ENCODE measurements around the gene PLS1.
"Not testable (repeated sequence)": the region's sequence is repeated elsewhere in the genome, so short reads cannot be mapped to it uniquely, and the experiment has no call there.

The PLS1 gene, protein sequence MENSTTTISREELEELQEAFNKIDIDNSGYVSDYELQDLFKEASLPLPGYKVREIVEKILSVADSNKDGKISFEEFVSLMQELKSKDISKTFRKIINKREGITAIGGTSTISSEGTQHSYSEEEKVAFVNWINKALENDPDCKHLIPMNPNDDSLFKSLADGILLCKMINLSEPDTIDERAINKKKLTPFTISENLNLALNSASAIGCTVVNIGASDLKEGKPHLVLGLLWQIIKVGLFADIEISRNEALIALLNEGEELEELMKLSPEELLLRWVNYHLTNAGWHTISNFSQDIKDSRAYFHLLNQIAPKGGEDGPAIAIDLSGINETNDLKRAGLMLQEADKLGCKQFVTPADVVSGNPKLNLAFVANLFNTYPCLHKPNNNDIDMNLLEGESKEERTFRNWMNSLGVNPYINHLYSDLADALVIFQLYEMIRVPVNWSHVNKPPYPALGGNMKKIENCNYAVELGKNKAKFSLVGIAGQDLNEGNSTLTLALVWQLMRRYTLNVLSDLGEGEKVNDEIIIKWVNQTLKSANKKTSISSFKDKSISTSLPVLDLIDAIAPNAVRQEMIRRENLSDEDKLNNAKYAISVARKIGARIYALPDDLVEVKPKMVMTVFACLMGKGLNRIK

GRCh38 chr3:142595951-142596725 is at the start of gene PLS1:
PLS1 (plus strand) TSS chr3:142596393; CDS start chr3:142664238, 67,845 bp downstream.
- DNase-seq (ENCODE audit: low read depth in 3 of 3): peak; percentile 68 to 73 (median 72)

GRCh38 chr3:142549986-142550385 is 46.2 kb upstream of the PLS1 start:
- DNase-seq (ENCODE audit: low read depth in 3 of 3): no peak

- not testable (repeated sequence) for DNase-seq (ENCODE audit: low read depth in 3 of 3)
These were observed 43.6 kb upstream of the PLS1 start for GRCh38 chr3:142552579-142552978.

GRCh38 chr3:142553741-142554140 is 42.5 kb upstream of the PLS1 start:
- DNase-seq (ENCODE audit: low read depth in 3 of 3): no peak

- no peak for DNase-seq (ENCODE audit: low read depth in 3 of 3)
These were observed 36.1 kb upstream of the PLS1 start for GRCh38 chr3:142560118-142560517.

DNA sequence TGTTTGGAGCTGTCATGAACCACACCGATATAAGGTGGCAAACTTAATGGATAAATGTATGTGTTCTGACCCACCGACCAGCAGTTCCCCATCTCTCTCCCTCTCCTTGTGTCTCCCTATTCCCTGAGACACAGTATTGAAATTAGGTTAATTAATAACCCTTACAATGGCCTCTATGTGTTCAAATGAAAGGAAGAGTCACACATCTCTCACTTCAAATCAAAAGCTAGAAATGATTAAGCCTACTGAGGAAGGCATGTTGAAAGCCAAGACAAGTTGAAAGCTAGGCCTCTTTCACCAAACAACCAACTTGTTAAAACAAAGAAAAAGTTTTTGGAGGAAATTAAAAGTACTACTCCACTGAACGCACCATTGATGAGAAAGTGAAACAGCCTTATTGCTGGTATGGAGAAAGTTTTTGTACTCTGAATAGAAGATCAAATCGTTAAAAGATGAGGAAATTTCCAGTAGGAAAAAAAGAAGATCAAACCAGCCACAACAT is 32.6 kb upstream of the PLS1 start:
- DNase-seq (ENCODE audit: low read depth in 3 of 3): no peak

DNA sequence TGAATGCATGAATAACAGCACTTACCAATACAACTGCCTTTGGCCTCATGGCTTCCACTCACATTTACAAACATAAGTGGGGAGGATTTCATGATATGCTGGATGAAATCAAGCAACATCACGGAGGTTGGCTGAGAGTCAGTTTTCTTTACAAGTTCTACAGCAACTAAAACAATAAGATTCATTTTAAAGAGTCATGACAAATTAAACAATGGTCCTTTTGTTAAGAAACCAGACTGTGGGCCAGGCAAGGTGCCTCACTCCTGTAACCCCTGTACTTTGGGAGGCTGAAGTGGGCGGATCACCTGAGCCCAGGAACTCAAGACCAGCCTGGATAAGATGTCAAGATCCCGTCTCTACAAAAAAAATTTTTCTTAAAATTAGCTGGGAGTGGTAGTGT is 30.1 kb upstream of the PLS1 start:
- DNase-seq (ENCODE audit: low read depth in 3 of 3): no peak

DNA sequence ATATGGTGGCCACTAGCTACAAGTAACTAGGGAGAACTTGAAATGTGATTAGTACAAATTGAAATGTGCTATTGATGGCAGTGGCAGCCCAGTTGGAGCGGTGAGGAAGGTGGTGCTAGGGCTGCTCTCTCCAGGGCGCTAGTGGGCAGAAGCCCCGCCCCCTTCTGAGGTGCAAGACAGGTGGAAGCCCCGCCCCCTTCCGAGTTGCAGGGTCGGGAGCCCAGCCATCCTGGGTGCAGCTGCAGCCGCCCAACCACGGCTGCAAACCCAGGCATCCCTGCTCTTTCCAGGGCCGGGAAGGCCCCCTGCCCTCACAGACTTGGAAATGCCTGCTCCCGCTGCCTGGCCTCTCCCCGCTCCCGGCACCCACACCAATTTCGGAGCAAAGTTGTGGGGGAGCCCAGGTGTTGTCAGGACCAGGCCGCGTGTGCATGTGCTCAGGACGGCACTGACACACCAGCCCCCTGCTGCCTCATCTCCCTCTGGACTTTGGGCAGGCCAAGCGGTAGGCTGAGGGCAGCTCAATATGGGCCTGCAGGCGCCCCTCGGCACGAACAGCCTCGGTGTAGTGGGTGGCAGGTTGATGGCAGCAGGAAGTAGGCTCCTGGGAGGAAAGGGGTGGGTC is 27.7 kb upstream of the PLS1 start:
- no peak for DNase-seq (ENCODE audit: low read depth in 3 of 3)

- not testable (repeated sequence) for DNase-seq (ENCODE audit: low read depth in 3 of 3)
These were observed 26.8 kb upstream of the PLS1 start for GRCh38 chr3:142569422-142569821.

GRCh38 chr3:142574223-142574622 is 22.0 kb upstream of the PLS1 start:
- not testable (repeated sequence) for DNase-seq (ENCODE audit: low read depth in 3 of 3)

DNA sequence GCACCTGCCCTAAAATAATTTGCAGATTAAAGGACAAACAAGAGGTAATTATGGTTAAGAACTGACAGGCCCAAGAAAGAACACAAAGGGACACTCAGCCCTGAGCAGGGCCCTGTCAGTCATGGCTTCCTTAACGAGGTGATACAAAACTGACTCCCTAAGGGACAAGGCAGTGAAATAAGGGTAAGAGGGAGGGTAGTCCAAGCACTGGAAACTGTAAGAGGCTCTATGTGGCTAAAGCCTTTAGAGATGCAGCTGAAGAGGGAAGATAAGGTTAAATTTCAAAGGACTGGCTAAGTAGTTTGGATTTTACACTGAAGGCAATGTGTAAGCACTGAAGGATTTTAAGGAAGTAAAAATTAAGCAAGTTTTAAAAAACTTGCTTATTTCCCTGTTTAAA is 21.5 kb upstream of the PLS1 start:
- DNase-seq (ENCODE audit: low read depth in 3 of 3): no peak

DNA sequence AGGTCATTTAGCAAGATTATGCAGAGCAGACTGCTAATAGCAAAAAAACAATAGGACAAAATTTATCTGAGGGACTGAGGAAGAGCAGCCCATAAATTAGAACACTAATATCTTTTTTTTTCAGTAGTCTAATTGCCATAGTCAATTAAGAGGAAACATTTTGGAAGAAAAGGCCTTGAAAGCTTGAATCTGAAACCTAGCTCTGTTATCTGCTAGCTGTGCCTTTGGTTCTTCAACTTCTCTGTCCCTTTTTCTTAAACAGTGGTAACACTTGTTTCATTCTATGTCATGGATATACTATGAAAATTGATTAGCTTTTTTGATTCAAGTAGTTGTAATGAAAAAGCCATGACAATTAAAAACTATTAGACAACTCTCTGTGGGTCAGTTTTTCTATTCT is 19.4 kb upstream of the PLS1 start:
- no peak for DNase-seq (ENCODE audit: low read depth in 3 of 3)

DNA sequence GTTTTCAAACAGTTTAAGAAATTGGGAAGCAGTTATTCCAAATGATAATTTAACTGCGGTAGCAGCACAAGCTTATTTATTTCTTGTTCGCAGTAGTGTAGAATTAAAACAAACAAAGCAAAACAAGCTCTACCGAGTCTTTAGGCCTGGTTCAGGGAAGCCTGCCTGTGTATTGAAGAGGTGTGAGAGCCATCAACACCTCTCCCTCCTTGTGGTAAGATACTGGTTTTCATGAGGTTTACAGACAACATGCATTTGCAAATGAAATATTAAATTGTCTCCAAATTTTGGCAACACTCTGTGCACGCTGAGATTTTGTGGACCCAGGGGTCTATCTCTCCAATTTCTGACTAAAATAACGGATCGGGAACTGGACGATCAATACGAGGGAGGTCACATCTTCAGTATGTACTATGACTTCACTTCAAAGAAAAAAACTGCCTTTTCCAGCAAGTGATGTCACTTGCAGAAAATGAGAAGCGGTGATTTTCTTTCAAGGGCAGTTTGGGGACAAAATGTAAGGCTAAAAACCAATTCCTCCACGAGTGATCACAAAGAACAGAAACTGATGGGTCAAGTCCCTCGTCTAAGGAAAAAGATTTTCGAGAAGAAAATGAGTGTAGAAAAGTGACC is 18.4 kb upstream of the PLS1 start:
- DNase-seq (ENCODE audit: low read depth in 3 of 3): no peak

DNA sequence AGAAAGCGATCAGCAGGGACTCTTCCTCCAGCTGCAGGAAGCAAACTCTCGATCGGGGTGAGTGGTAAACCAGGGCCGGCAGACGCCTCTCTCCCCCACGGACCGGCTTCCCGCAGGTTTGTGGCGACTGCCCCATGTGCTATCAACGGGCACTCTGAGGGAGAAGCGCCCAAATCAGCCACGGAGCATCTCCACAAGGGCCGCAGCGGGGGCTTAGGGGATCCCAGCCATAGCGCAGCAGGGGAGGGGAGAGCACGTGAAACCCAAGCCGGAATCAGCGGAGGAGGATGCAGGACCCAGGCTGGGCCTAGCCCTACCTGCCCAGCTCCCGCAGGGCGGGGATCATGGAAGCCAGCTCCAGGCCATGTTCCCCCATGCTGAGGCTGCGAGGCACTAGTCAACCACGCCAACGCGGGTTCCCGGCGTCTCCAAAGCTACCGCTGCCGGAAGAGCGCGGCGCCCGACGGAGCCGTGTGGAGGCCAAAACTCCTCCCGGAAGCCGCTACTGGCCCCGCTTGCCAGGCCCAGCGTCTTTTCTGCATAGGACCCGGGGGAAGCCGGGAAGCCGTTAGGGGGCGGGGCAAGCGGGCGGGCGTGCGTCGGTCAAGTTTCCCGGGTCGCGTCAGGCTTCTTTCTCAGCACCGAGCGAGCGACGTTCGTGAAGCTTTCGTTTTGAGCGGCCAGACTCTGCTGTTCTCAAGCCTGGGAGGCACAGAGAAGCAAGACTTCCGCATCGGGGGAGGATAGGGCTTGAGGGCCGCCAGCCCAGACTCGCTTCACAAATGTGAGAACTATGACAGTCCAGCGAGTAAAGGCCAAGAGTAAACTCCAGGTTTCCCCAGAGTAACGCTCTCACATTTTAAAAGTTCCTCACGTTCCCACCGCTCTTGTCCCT is 17.6 kb upstream of the PLS1 start, which contains the start of gene ATR:
Gene ATR (minus strand): TSS at position 405 of the 895 bp plus-strand sequence. CDS start 29 bp downstream, at position 376.
- DNase-seq (ENCODE audit: low read depth in 3 of 3): peak; percentile 92 to 97 (median 94)

DNA sequence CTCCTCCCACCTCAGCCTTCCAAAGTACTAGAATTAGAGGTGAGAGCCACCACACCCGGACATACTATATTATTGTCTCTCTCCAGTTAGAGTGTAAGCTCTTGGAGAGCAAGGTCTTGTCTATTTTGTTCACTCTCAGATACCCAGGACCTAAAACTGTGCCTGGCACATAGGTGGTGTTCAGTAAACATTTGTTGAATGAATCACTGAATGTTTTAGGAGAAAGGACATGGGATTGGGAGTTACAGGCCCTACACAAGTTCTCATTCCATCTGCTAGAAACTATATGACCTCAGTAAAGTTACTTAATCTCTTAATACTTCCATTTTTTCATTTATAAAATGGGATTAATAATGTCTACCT is 16.2 kb upstream of the PLS1 start:
- no peak for DNase-seq (ENCODE audit: low read depth in 3 of 3)

DNA sequence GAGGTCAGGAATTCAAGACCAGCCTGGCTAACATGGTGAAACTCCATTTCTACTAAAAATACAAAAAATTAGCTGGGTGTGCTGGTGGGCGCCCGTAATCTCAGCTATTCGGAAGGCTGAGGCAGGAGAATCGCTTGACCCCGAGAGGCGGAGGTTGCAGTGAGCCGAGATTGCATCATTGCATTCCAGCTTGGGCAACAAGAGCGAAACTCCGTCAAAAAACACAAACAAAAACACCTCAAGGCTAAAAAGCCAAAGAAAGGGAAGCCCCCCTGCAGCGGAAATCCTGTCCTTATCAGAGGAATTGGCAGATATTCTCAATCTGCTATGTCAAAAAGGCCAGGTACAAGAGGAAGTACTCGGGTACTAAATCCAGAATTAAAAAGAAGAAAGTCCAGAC is 15.1 kb upstream of the PLS1 start:
- DNase-seq (ENCODE audit: low read depth in 3 of 3): not testable (repeated sequence)

- peak in 1 of 3 donors; percentile 20 for DNase-seq (ENCODE audit: low read depth in 3 of 3)
These were observed 9.3 kb upstream of the PLS1 start for GRCh38 chr3:142586803-142587406.

- DNase-seq (ENCODE audit: low read depth in 3 of 3): no peak
These were observed 7.5 kb upstream of the PLS1 start for GRCh38 chr3:142588703-142589102.

GRCh38 chr3:142592268-142592667 is 3.9 kb upstream of the PLS1 start:
- DNase-seq (ENCODE audit: low read depth in 3 of 3): not testable (repeated sequence)

DNA sequence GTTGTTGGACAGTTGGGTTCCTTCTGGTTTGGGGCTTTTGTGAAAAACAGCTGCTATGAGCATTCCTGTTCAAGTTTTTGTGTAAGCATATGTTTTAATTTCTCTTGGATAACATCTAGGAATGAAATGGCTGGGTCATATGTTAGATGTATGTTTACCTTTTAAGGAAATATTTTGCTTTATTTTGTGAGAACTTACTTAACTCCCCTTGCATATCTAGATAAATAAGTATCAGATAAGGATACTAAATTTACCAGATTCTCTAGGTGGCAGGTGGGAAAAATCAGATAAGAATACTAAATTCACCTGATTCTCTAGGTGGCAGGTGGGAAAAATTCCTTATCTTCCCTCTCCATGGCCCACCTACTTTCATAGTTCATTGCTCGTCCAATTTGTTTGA is 1.1 kb upstream of the PLS1 start:
- no peak for DNase-seq (ENCODE audit: low read depth in 3 of 3)

All from stimulated activated CD4-positive, alpha-beta T cell treated with anti-CD3 and anti-CD28 coated beads, TNF-alpha, amount 100 ng/mL, for 48 hours (primary cell).